PC-9 (cell line): ENCODE measurements around the gene KLHL1.

Experiments used
- CTCF ChIP-seq: fragments of 200-600 bp; sonication (generic); conservative IDR thresholded peaks from 2 replicates; pipeline ENCODE4 v1.6.1; 2017; ENCODE audit warnings: mixed run types, antibody characterized with exemption, mild to moderate bottlenecking, moderate library complexity
- EZH2 ChIP-seq: fragments of 200-600 bp; sonication (generic); IDR thresholded peaks from 2 replicates; pipeline ENCODE4 v1.8.0; 2017; ENCODE audit warnings: antibody characterized with exemption, low read depth

GRCh38 chr13:70125693-70126092 lies 17.4 kb upstream of the KLHL1 start:
- no peak for TF ChIP-seq CTCF
- TF ChIP-seq EZH2 = no peak
